GM18867 (cell line): ENCODE measurements around the gene CPLANE1.
A peak's percentile ranks its signal among the peaks of the same experiment; 100 is the strongest.
"Not testable (repeated sequence)": the region's sequence is repeated elsewhere in the genome, so short reads cannot be mapped to it uniquely, and the experiment has no call there.

Source experiments
- ATAC-seq: cut with Tn5 transposase; IDR thresholded peaks from one replicate; pipeline ENCODE4 v1.9.1; 2021; ENCODE audit warnings: mild to moderate bottlenecking, moderate library complexity; ENCODE audit not compliant: unreplicated experiment

Gene CPLANE1

GRCh38 chr5:37121465-37121864 is 127.7 kb downstream of the CPLANE1 start:
- ATAC-seq, result no peak

DNA sequence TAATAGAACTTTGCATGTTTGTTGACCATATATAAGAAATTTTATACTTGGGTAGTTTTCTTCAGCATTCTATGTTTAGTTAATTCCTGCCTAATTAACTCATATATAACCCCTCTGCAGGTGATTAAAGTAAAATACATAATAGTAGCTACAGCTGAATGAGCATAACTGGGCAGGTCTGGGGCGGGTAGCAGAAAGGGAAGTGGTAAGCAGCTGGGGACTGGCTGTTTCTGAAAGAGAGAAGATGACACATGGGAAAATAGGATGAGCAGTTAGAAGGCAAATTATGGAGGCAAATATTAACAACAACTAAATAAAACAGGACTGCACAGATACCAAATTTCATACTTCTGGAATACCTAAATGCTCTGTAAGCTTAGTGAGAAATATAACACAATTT is 128.1 kb downstream of the CPLANE1 start:
- no peak for ATAC-seq

DNA sequence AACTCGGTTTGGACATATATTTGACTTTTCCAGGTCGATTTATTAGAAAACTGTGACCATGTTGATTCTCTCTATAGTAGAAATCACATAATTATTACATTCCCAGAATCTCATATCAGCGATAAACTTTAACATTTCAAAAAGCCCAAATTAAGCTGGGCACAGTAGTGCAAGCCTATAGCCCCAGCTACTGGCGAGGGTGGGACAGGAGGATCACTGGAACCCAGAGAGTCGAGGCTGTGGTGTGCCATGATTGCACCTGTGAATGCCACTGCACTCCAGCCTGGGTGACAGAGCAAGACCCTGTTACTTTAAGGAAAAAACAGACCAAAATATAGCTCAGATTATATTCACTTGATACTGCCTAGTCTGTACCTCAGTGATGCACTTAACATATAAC is 128.9 kb downstream of the CPLANE1 start:
- no peak for ATAC-seq

GRCh38 chr5:37116359-37116758 is 132.8 kb downstream of the CPLANE1 start:
- ATAC-seq, result no peak

DNA sequence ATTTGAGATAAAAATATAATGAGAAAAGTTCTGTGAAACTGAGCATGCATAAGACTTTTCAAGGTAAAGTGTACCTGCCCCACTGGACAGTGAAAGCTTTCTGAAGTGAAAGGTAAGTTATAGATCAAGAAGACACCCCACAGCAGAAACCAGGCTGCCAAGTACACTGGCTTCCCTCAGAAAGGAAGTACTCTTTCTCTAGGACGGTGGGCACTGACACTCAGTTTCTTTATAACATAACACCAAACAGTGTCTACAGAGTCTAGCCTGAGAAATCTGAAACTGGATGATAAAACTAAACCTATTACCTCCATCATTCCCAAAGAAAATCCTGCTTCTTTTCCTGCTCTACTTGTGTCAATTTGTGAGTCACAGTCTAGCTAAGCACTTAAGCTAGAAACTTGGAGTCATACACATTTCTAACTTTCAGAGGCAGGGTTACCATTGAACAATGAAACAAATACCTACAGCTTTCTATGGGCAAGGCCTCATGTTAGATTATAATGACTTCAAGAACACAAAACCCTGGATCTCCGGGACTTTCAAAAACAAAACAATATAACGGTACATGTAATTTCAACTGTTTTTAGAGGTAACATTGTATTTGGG is 136.7 kb downstream of the CPLANE1 start:
- ATAC-seq, result peak; percentile 38

DNA sequence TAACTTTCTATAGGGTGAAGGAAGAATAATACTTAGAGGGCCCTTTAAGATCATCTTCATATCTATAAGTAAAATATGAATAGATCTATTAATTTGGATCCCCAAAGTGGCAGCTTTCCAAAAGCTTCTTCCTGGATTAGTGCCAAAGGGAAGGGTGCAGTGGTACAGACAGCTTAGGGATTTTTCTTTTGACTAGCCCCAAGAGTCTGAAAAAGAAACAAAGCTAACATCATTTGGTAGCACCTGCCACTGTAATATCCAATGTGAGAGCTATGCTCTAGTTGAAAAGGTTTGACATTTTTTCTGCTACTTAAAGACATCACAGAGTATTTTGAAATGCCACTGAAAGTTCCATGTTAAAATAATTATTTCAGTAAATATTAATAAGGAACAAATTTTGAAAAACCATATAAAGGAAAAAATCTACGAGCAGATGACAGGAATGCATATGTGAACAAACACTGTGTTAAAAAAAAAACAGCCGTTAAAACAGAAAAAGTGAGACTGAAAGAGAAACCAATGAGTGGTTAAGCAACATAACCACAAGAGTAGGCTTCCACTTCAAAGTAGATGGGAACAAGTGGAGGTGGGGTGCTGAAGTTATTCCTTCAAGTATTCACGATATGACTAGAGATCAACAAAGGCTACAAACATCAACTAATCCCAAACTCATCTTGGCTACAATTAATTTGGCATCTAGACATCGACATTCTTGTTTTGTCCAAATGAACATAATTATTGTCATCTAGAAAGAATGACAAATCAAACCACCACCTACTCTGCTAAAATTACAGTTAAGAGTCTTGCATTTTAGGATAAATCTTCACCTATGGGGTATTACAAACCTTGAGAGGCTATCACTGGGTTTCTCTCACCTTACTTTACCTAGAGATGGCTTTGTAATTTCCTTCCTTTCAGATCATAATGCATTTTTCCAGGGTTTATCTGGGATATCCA is 137.5 kb downstream of the CPLANE1 start:
- ATAC-seq, result peak; percentile 88

DNA sequence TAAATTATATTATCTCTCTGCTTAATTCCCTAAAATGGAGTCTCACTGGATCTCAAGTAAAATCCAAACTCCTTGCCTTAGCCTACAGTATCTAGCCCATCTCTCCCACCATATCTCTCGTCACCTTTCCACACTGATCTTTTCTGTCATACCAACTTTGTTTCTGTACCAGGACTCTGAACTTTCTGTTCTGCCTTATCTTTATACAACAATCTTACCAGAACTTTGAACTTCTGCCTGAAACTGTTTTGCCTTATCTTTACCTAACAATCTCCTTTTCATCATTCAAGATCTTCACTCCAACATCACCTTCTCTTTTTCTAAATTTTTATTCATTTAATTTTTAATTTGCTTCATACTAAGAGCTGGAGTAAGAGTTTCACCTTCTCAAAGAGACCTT is 139.0 kb downstream of the CPLANE1 start:
- no peak for ATAC-seq

- no peak for ATAC-seq
These were observed 139.8 kb downstream of the CPLANE1 start for GRCh38 chr5:37109338-37109737.

GRCh38 chr5:37103302-37103701 is 145.9 kb downstream of the CPLANE1 start:
- no peak for ATAC-seq

GRCh38 chr5:37099267-37099666 is 149.9 kb downstream of the CPLANE1 start:
- ATAC-seq, result not testable (repeated sequence)

DNA sequence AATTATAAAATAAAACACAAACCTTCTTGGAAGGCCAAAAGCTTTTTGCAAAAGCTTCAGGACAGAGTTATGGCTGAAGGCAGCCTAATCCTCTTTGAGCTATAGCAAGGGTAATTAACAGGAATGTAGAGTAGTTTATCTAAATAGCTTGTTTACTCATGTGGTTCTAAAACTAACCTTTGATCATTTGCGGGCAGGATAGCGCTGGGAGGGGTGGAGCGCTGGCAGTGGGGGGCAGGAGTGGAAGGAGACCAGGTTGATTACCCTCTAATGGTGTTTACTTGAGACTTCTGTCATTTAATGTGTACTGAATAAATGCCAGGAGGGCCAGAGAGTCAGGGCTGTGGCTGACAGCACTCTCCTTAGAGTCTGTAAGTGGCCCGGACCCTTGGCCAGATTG is 155.4 kb downstream of the CPLANE1 start:
- ATAC-seq, result not testable (repeated sequence)

DNA sequence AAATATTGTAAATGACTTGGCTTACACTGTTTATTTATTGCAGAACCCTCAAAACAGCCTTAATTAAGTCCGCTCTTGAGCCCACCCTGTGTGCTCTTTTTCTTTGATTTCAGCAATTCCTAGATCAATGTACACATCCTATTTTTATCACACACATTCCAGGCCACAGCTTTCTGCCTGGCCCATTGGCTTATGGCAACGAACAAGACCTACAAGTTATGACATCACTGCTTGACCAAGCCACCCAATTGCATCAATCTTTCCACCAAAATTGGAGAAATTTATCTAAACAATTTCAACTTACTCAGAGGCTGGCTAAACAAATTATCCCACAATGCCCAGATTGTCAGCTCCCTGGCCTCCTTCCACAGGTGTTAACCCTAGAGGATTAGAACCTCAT is 158.4 kb downstream of the CPLANE1 start:
- no peak for ATAC-seq

GRCh38 chr5:37090123-37090726 is 159.0 kb downstream of the CPLANE1 start:
- ATAC-seq, result no peak

GRCh38 chr5:37088009-37088408 is 161.2 kb downstream of the CPLANE1 start:
- no peak for ATAC-seq

GRCh38 chr5:37086466-37087173 is 162.6 kb downstream of the CPLANE1 start:
- no peak for ATAC-seq

DNA sequence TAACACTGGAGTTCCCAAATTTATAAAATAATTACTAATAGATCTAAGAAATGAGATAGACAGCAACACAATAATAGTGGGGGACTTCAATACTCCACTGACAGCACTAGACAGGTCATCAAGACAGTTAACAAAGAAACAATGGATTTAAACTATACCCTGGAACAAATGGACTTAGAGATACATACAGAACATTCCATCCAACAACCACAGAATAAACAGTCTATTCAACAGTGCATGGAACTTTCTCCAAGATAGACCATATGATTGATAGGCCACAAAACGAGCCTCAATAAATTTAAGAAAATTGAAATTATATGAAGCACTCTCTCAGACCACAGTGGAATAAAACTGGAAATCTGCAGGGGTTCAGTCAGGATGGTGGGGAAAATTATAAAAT is 163.2 kb downstream of the CPLANE1 start:
- not testable (repeated sequence) for ATAC-seq

- not testable (repeated sequence) for ATAC-seq
These were observed 166.2 kb downstream of the CPLANE1 start for GRCh38 chr5:37082977-37083376.

DNA sequence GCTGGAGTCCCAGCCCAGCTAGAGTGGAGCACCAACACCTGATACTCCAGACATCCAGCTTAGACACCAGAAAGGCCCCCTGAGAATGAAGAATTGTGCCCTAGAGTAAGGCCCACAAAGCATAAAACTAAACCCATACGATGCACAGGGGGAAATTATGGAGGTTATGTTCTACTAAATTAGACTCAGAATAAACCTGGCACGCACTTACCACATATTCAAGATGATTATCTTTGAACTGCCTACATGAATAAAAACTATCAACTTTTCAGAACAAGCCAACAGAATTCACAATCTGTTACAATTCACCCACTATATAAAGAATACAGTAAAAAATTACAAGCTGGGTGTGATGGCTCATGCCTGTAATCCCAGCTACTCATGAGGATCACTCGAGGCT is 168.5 kb downstream of the CPLANE1 start:
- ATAC-seq, result no peak

DNA sequence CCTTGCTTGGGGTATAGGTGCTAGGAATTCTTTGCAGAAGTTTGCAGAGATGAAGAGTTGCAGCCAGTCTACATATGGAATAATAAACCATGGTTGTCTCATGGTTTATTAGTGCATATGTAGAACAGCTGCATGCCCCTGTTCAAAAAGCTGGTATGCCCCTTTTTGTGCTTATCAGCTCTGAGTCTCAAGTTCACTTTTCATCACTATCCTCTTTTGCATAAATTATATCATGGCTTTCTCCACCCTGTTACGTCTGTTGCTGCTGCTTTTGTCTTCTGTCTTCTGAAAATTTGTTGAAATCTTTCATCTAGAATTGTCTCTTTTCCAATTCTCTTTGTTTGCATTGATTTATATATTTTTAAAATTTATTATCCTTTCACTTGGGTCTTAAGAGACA is 172.0 kb downstream of the CPLANE1 start:
- ATAC-seq, result no peak

- no peak for ATAC-seq
These were observed 173.7 kb downstream of the CPLANE1 start for GRCh38 chr5:37075399-37075950.
